Measurements from ENCODE around the gene HSD17B1. TPM values are rescaled to one million over a fixed set of nuclear protein-coding genes. Genes with fewer than 3 reads are reported as not detected.
"Not testable (repeated sequence)": the region's sequence is repeated elsewhere in the genome, so short reads cannot be mapped to it uniquely, and the experiment has no call there.

The HSD17B1 gene
- total and polyA plus RNA-seq, 2 experiments from 2014 or later, result 2.3 to 3.0 TPM

GRCh38 chr17:42541041-42541833 is 11.5 kb upstream of the HSD17B1 start:
- no peaks in the 10 kb centered on the region for H3K9me2 ChIP-seq (ENCODE audit: insufficient read depth)
- in situ Hi-C loops (cut with MboI), result no loop called here
- H3F3A ChIP-seq (ENCODE audit: insufficient read depth), result 0 out of 2 replicates have a peak, but pooled peaks cover 15% of the 10 kb centered on the region
- no peak overlapping the region for H3K4me2 ChIP-seq (ENCODE audit: unreplicated experiment)
- peaks cover 5% of the 10 kb centered on the region; the same call in 1 of the 2 replicates for H3K36me3 ChIP-seq (ENCODE audit: low read depth)
- H2AFZ ChIP-seq, result no peak overlapping the region
- peaks cover 4% of the 10 kb centered on the region; the same call in 1 of the 2 replicates for H3K4me1 ChIP-seq (ENCODE audit: insufficient read depth)
- H3K9me3 ChIP-seq (ENCODE audit: low read depth), result no peaks in the 10 kb centered on the region
- H3K9ac ChIP-seq, result no peak overlapping the region
- H4K20me1 ChIP-seq (ENCODE audit: insufficient read depth), result no peaks in the 10 kb centered on the region
- no peak overlapping the region for H3K4me3 ChIP-seq
- no peaks in the 10 kb centered on the region for H3K27me3 ChIP-seq (replicated peaks; ENCODE audit: insufficient read depth)
- no peak for DNase-seq
- H3K27ac ChIP-seq, result no peak overlapping the region
- peaks cover 12% of the 10 kb centered on the region; the same call in 1 of the 2 replicates for H3K79me2 ChIP-seq (ENCODE audit: insufficient read depth)
- TF ChIP-seq EZH2 (IDR thresholded peaks at IDR 0.05; ENCODE audit: insufficient read depth, poor library complexity, severe bottlenecking), result no peak
- no peak for TF ChIP-seq EZH2phosphoT487 (IDR thresholded peaks at IDR 0.05; ENCODE audit: insufficient read depth, low read depth)
- 84 to 87% methylated on average over 17 of the region's 17 CpGs for WGBS, 2 experiments (ENCODE audit: low coverage in 1 of 2, low lambda C conversion rate in 2 of 2, missing lambda C conversion rate in 2 of 2)

GRCh38 chr17:42543190-42544079 is 9.3 kb upstream of the HSD17B1 start:
- H3K9me2 ChIP-seq (ENCODE audit: insufficient read depth), result no peaks in the 10 kb centered on the region
- TF ChIP-seq EZH2 (IDR thresholded peaks at IDR 0.05; ENCODE audit: insufficient read depth, poor library complexity, severe bottlenecking) (no peak), EZH2phosphoT487 (IDR thresholded peaks at IDR 0.05; ENCODE audit: insufficient read depth, low read depth) (no peak)
- WGBS, 2 experiments (ENCODE audit: low coverage in 1 of 2, low lambda C conversion rate in 2 of 2, missing lambda C conversion rate in 2 of 2), result 83 to 87% methylated on average over 32 to 38 of the region's 39 CpGs
- no peaks in the 10 kb centered on the region for H3K9me3 ChIP-seq (ENCODE audit: low read depth)
- H3K4me2 ChIP-seq (ENCODE audit: unreplicated experiment), result no peak overlapping the region
- no peak overlapping the region for H3K27ac ChIP-seq
- no peaks in the 10 kb centered on the region for H3K27me3 ChIP-seq (replicated peaks; ENCODE audit: insufficient read depth)
- H2AFZ ChIP-seq, result no peak overlapping the region
- in situ Hi-C loops (cut with MboI), result no loop called here
- DNase-seq, result no peak
- no peak overlapping the region for H3K4me3 ChIP-seq
- H3K36me3 ChIP-seq (ENCODE audit: low read depth), result peaks cover 5% of the 10 kb centered on the region; the same call in 1 of the 2 replicates
- H3K4me1 ChIP-seq (ENCODE audit: insufficient read depth), result no peaks in the 10 kb centered on the region
- H3K79me2 ChIP-seq (ENCODE audit: insufficient read depth), result no peaks in the 10 kb centered on the region
- no peak overlapping the region for H3K9ac ChIP-seq
- no peaks in the 10 kb centered on the region for H4K20me1 ChIP-seq (ENCODE audit: insufficient read depth)
- H3F3A ChIP-seq (ENCODE audit: insufficient read depth), result 0 out of 2 replicates have a peak, but pooled peaks cover 15% of the 10 kb centered on the region

GRCh38 chr17:42544874-42545283 is 7.8 kb upstream of the HSD17B1 start:
- Histone ChIP-seq H3F3A (ENCODE audit: insufficient read depth) (0 out of 2 replicates have a peak, but pooled peaks cover 15% of the 10 kb centered on the region), H3K9me3 (ENCODE audit: low read depth) (no peaks in the 10 kb centered on the region)
- in situ Hi-C loops (cut with MboI), result no loop called here

GRCh38 chr17:42545755-42546505 is 6.8 kb upstream of the HSD17B1 start:
- H3K79me2 ChIP-seq (ENCODE audit: insufficient read depth); H3K9me2 ChIP-seq (ENCODE audit: insufficient read depth); H3K4me1 ChIP-seq (ENCODE audit: insufficient read depth); H3K9ac ChIP-seq; H3K9me3 ChIP-seq (ENCODE audit: low read depth); H3K4me2 ChIP-seq (ENCODE audit: unreplicated experiment); H2AFZ ChIP-seq; H3K4me3 ChIP-seq; H3K27me3 ChIP-seq (replicated peaks; ENCODE audit: insufficient read depth); in situ Hi-C loops (cut with MboI); H3K36me3 ChIP-seq (ENCODE audit: low read depth); H3K27ac ChIP-seq; H4K20me1 ChIP-seq (ENCODE audit: insufficient read depth); DNase-seq: not testable (repeated sequence)
- 0 out of 2 replicates have a peak, but pooled peaks cover 13% of the 10 kb centered on the region for H3F3A ChIP-seq (ENCODE audit: insufficient read depth)
- WGBS, 2 experiments (ENCODE audit: low coverage in 1 of 2, low lambda C conversion rate in 2 of 2, missing lambda C conversion rate in 2 of 2), result 92 to 93% methylated on average over 9 of the region's 9 CpGs

More at GRCh38 chr17:42544874-42545283, 7.8 kb upstream of the HSD17B1 start:
- TF ChIP-seq EZH2phosphoT487 (IDR thresholded peaks at IDR 0.05; ENCODE audit: insufficient read depth, low read depth) (no peak), EZH2 (IDR thresholded peaks at IDR 0.05; ENCODE audit: insufficient read depth, poor library complexity, severe bottlenecking) (no peak)
- Histone ChIP-seq H4K20me1 (ENCODE audit: insufficient read depth) (no peaks in the 10 kb centered on the region), H2AFZ (no peak overlapping the region), H3K27ac (no peak overlapping the region), H3K4me2 (ENCODE audit: unreplicated experiment) (no peak overlapping the region), H3K27me3 (replicated peaks; ENCODE audit: insufficient read depth) (no peaks in the 10 kb centered on the region), H3K36me3 (ENCODE audit: low read depth) (no peaks in the 10 kb centered on the region; the same call in 1 of the 2 replicates), H3K79me2 (ENCODE audit: insufficient read depth) (no peaks in the 10 kb centered on the region), H3K4me3 (no peak overlapping the region), H3K9me2 (ENCODE audit: insufficient read depth) (no peaks in the 10 kb centered on the region), H3K9ac (no peak overlapping the region), H3K4me1 (ENCODE audit: insufficient read depth) (no peaks in the 10 kb centered on the region)
- DNase-seq, result no peak
- WGBS, 2 experiments (ENCODE audit: low coverage in 1 of 2, low lambda C conversion rate in 2 of 2, missing lambda C conversion rate in 2 of 2), result 82 to 87% methylated on average over 8 of the region's 8 CpGs
